K562 (cell line): ENCODE data around the gene NDUFA5. TPM values are rescaled to one million over a fixed set of nuclear protein-coding genes. Genes with fewer than 3 reads are reported as not detected.

Experiments used
- ATF2 ChIP-seq: sonication (generic); formaldehyde crosslinking; IDR thresholded peaks from 2 replicates; pipeline ENCODE4 v1.8.1; 2022; ENCODE audit warnings: missing genetic modification reagents
- CAMTA2 ChIP-seq: fragments of 250-450 bp; sonication (Bioruptor Pico); conservative IDR thresholded peaks from 2 replicates; pipeline ENCODE4 v1.5.1; 2022
- CREB1 ChIP-seq, 2 experiments: sonication (generic) in 1 of 2; formaldehyde crosslinking in 1 of 2; IDR thresholded peaks; 2 replicates each; pipeline versions ENCODE4 v1.6.1 to v1.8.0; 2012 to 2022; ENCODE audit warnings: inconsistent platforms in 1 of 2, mild to moderate bottlenecking in 1 of 2, missing genetic modification reagents in 1 of 2, moderate library complexity in 1 of 2
- CTCF ChIP-seq, 3 experiments: IDR thresholded peaks in 2 of 3; conservative IDR thresholded peaks in 1 of 3; 2 replicates each; pipeline ENCODE4 v1.5.1; 2011 to 2012; ENCODE audit warnings: low read length in 3 of 3, mild to moderate bottlenecking in 3 of 3, control low read depth in 2 of 3, improper control_type of control experiment in 1 of 3, inconsistent platforms in 1 of 3, low read depth in 1 of 3, mixed read lengths in 1 of 3, moderate library complexity in 1 of 3; ENCODE audit not compliant: insufficient read depth in 2 of 3
- HMBOX1 ChIP-seq: sonication (generic); IDR thresholded peaks from 2 replicates; pipeline ENCODE4 v1.6.1; 2016
- HMG20B ChIP-seq: fragments of 250-450 bp; sonication (Bioruptor Pico); IDR thresholded peaks from 2 replicates; pipeline ENCODE4 v1.5.0; 2021; ENCODE audit warnings: mild to moderate bottlenecking
- JUN ChIP-seq, 2 experiments: sonication (generic) in 1 of 2; formaldehyde crosslinking in 1 of 2; IDR thresholded peaks; 2 replicates each; pipeline versions ENCODE4 v1.6.1 to v1.8.0; 2012 to 2022; ENCODE audit warnings: borderline replicate concordance in 2 of 2, mild to moderate bottlenecking in 2 of 2, improper control_type of control experiment in 1 of 2, low read depth in 1 of 2, low read length in 1 of 2, missing genetic modification reagents in 1 of 2
- KDM4B ChIP-seq, 2 experiments: fragments of 450-650 bp in 1 of 2; sonication (generic) in 1 of 2; IDR thresholded peaks; 2 replicates each; pipeline ENCODE4 v1.6.1; 2016 to 2017; ENCODE audit warnings: borderline replicate concordance in 2 of 2, antibody characterized with exemption in 1 of 2, low read depth in 1 of 2, mild to moderate bottlenecking in 1 of 2
- MTA2 ChIP-seq: fragments of 450-650 bp; IDR thresholded peaks from 2 replicates; pipeline ENCODE4 v1.6.1; 2016; ENCODE audit warnings: low read depth
- RBBP5 ChIP-seq: fragments of 200-600 bp; sonication (generic); IDR thresholded peaks from 2 replicates; pipeline ENCODE4 v1.6.1; 2012; ENCODE audit warnings: borderline replicate concordance, mild to moderate bottlenecking, low read length, control low read depth, inconsistent platforms; ENCODE audit not compliant: insufficient read depth, poor library complexity, severe bottlenecking
- SIN3B ChIP-seq: fragments of 450-650 bp; IDR thresholded peaks from 2 replicates; pipeline ENCODE4 v1.6.1; 2017; ENCODE audit warnings: low read depth, mild to moderate bottlenecking, moderate library complexity
- SLC30A9 ChIP-seq: fragments of 250-450 bp; sonication (Bioruptor Pico); IDR thresholded peaks from 2 replicates; pipeline ENCODE4 v1.8.0; 2022; ENCODE audit warnings: mild to moderate bottlenecking, moderate library complexity
- TRIM24 ChIP-seq, 2 experiments: fragments of 450-650 bp; IDR thresholded peaks; 2 replicates each; pipeline ENCODE4 v1.6.1; 2016
- ZNF445 ChIP-seq: fragments of 250-450 bp; sonication (Bioruptor Pico); IDR thresholded peaks from 2 replicates; pipeline ENCODE4 v1.4.0; 2020; ENCODE audit warnings: low read depth, mild to moderate bottlenecking, moderate library complexity
- polyA plus RNA-seq, 8 experiments: library from polyadenylated mRNA; depleted of rRNA in 4 of 8; stranded (reverse) in 5 of 8; unstranded in 3 of 8; fragments of >200 nt; fragmentation: Nextera tagmentation in 2 of 8; fragmentation: Illumina TruSeq in 1 of 8; extraction: Ambion mirVana in 2 of 8; extraction: Trizol in 1 of 8; gene quantifications; 2 replicates each; pipeline versions ENCODE4 v1.2.1 to v1.2.3, GENCODE V29; 2011 to 2014; ENCODE audit warnings: inconsistent platforms in 1 of 8, missing spikeins in 1 of 8
- total RNA-seq, 7 experiments: library from RNA; depleted of rRNA in 6 of 7; stranded (reverse); fragments of >200 nt in 6 of 7; fragmentation: Illumina TruSeq in 2 of 7; extraction: Trizol in 2 of 7; gene quantifications; 2 replicates each; pipeline versions ENCODE4 v1.2.1 to v1.2.3, GENCODE V29; 2011 to 2021; ENCODE audit warnings: low replicate concordance in 1 of 7
- TF ChIP-seq, protein P1 (sequence below): sonication (generic); formaldehyde crosslinking; IDR thresholded peaks from 2 replicates; pipeline ENCODE4 v1.8.1; 2023; ENCODE audit warnings: mild to moderate bottlenecking, missing genetic modification reagents
- TF ChIP-seq, protein P2 (sequence below): sonication (generic); formaldehyde crosslinking; IDR thresholded peaks from 2 replicates; pipeline ENCODE4 v1.8.0; 2022; ENCODE audit warnings: mild to moderate bottlenecking, missing genetic modification reagents

The NDUFA5 gene
- total and polyA plus RNA-seq, 9 of the 15 experiments (the other 6 are each of a cell fraction or from before 2014, with no cell fraction given): 155 to 677 (median 269) TPM

DNA sequence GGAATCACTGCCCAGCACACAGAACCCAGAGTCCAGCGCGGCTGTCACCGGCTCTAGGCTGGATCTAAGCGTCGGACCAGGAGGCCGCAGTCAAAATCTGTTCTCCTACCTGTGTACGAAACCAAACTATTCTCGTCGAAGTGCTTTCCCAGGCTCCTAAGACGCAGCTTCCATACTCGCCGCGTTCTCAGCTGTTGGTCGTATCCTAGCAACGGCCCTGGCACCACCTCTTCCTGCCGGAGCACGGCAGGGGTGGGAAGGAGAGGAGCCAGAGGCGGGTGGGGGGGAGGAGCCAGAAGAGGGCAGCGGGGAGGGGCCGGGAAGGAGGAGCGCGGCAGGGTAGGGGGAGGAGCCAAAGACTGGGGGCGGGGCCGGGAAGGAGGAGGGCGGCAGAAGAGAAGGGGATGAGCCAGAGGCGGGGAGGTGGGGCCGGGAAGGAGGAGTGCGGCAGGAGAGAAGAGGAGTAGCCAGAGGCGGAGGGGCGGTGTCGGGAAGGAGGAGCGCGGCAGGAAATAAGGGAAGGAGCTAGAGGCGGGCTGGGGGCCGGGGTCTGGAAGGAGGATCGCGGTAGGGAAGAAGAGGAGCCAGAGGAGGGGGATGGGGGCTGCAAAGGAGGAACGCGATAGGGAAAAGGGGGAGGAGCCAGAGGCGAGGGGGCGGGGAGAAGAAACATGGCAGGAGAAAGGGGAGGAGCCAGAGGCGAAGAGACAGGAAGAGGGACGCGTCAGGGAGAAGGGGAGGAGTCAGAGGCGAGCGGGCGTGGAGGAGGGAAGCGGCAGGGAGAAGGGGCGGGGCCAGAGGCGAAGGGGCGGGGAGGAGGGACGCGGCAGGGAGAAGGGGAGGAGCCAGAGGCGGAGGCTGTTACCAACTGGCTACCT is 23.0 kb downstream of the NDUFA5 start, which contains the start of gene IQUB (continued):
- TF ChIP-seq, protein P1, sequence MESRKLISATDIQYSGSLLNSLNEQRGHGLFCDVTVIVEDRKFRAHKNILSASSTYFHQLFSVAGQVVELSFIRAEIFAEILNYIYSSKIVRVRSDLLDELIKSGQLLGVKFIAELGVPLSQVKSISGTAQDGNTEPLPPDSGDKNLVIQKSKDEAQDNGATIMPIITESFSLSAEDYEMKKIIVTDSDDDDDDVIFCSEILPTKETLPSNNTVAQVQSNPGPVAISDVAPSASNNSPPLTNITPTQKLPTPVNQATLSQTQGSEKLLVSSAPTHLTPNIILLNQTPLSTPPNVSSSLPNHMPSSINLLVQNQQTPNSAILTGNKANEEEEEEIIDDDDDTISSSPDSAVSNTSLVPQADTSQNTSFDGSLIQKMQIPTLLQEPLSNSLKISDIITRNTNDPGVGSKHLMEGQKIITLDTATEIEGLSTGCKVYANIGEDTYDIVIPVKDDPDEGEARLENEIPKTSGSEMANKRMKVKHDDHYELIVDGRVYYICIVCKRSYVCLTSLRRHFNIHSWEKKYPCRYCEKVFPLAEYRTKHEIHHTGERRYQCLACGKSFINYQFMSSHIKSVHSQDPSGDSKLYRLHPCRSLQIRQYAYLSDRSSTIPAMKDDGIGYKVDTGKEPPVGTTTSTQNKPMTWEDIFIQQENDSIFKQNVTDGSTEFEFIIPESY (CRISPR knock-in tag): no peak
- TF ChIP-seq, protein P2, sequence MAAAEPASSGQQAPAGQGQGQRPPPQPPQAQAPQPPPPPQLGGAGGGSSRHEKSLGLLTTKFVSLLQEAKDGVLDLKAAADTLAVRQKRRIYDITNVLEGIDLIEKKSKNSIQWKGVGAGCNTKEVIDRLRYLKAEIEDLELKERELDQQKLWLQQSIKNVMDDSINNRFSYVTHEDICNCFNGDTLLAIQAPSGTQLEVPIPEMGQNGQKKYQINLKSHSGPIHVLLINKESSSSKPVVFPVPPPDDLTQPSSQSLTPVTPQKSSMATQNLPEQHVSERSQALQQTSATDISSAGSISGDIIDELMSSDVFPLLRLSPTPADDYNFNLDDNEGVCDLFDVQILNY (CRISPR knock-in tag): no peak
- peak in 1 of 2 experiments; percentile 86; a peak in 1 of 4 replicates for TF ChIP-seq KDM4B (IDR thresholded peaks at IDR 0.05; ENCODE audit: borderline replicate concordance in 2 of 2, low read depth in 1 of 2)
- no peak for TF ChIP-seq CTCF (IDR thresholded peaks at IDR 0.05 in 2 of 3, conservative IDR thresholded peaks at IDR 0.05 in 1 of 3; ENCODE audit: insufficient read depth in 2 of 3, low read depth in 1 of 3, low read length in 3 of 3)
- no peak for TF ChIP-seq HMG20B
- TF ChIP-seq ZNF445 (CRISPR knock-in tag): no peak
- TF ChIP-seq MTA2: peak; percentile 79
- peak; percentile 16; the same call in 1 of the 2 replicates for TF ChIP-seq CREB1 (IDR thresholded peaks at IDR 0.05)
- peak; percentile 44; the same call in 1 of the 2 replicates for TF ChIP-seq CREB1 (CRISPR knock-in tag; IDR thresholded peaks at IDR 0.05)
- TF ChIP-seq ATF2 (CRISPR knock-in tag): no peak
- TF ChIP-seq CAMTA2 (CRISPR knock-in tag): no peak
- no peak for TF ChIP-seq SLC30A9
- TF ChIP-seq TRIM24 (IDR thresholded peaks at IDR 0.05): 0 out of 4 replicates have a peak, but pooled peaks of 1 of the 2 experiments have one; percentile 29
- no peak for TF ChIP-seq HMBOX1
- TF ChIP-seq RBBP5: peak; percentile 90
- 0 out of 2 replicates have a peak, but pooled peaks have one; percentile 38 for TF ChIP-seq JUN (IDR thresholded peaks at IDR 0.05; ENCODE audit: borderline replicate concordance, low read depth, low read length)
- no peak for TF ChIP-seq JUN (CRISPR knock-in tag; IDR thresholded peaks at IDR 0.05; ENCODE audit: borderline replicate concordance)
- TF ChIP-seq SIN3B: no peak
